HCT116 (cell line): Measurements from ENCODE around the gene JAM3.

ENCODE experiments used
- CEBPB ChIP-seq: IDR thresholded peaks from 2 replicates; pipeline ENCODE4 v1.6.1; 2012; ENCODE audit warnings: low read depth
- CTCF ChIP-seq, 3 experiments: fragments of 200-600 bp in 1 of 3; sonication (generic) in 1 of 3; IDR thresholded peaks in 2 of 3; conservative IDR thresholded peaks in 1 of 3; 2 replicates each; pipeline ENCODE4 v1.5.1; 2012 to 2017; ENCODE audit warnings: low read depth in 2 of 3, low read length in 2 of 3, antibody characterized with exemption in 1 of 3, borderline replicate concordance in 1 of 3, control low read depth in 1 of 3, mild to moderate bottlenecking in 1 of 3, mixed read lengths in 1 of 3, mixed run types in 1 of 3, moderate library complexity in 1 of 3; ENCODE audit not compliant: insufficient read depth in 1 of 3
- EZH2phosphoT487 ChIP-seq: fragments of 200-600 bp; IDR thresholded peaks from 2 replicates; pipeline ENCODE4 v1.6.1; 2018; ENCODE audit warnings: antibody characterized with exemption, borderline replicate concordance
- JUND ChIP-seq: IDR thresholded peaks from 2 replicates; pipeline ENCODE4 v1.6.1; 2012
- POLR2A ChIP-seq: IDR thresholded peaks from 2 replicates; pipeline ENCODE4 v1.7.0; 2011; ENCODE audit warnings: borderline replicate concordance; ENCODE audit not compliant: insufficient read depth, insufficient read length; ENCODE audit errors: extremely low read depth
- SP1 ChIP-seq: IDR thresholded peaks from 2 replicates; pipeline ENCODE4 v1.6.1; 2012; ENCODE audit warnings: low read depth
- YY1 ChIP-seq: IDR thresholded peaks from 2 replicates; pipeline ENCODE4 v1.6.1; 2011; ENCODE audit warnings: low read length, low read depth, moderate library complexity, mild to moderate bottlenecking; ENCODE audit not compliant: insufficient replicate concordance; ENCODE audit errors: extremely low read depth
- TF ChIP-seq, protein P1 (sequence below): IDR thresholded peaks from 2 replicates; pipeline ENCODE4 v1.6.1; 2011; ENCODE audit warnings: mild to moderate bottlenecking, low read length, moderate library complexity; ENCODE audit not compliant: insufficient replicate concordance; ENCODE audit errors: extremely low read depth
- TF ChIP-seq, protein P2 (sequence below): IDR thresholded peaks from 2 replicates; pipeline ENCODE4 v1.6.1; 2012
- TF ChIP-seq, protein P3 (sequence below): IDR thresholded peaks from 2 replicates; pipeline ENCODE4 v1.6.1; 2012; ENCODE audit warnings: low read depth

GRCh38 chr11:134173296-134173695 lies 104.4 kb downstream of the JAM3 start:
- TF ChIP-seq JUND (no peak), POLR2A (no peak), SP1 (no peak), CTCF (IDR thresholded peaks at IDR 0.05 in 2 of 3, conservative IDR thresholded peaks at IDR 0.05 in 1 of 3; ENCODE audit: borderline replicate concordance in 1 of 3, insufficient read depth in 1 of 3, low read depth in 2 of 3, low read length in 2 of 3) (no peak), YY1 (no peak), EZH2phosphoT487 (no peak), CEBPB (no peak)
- TF ChIP-seq, protein P1, sequence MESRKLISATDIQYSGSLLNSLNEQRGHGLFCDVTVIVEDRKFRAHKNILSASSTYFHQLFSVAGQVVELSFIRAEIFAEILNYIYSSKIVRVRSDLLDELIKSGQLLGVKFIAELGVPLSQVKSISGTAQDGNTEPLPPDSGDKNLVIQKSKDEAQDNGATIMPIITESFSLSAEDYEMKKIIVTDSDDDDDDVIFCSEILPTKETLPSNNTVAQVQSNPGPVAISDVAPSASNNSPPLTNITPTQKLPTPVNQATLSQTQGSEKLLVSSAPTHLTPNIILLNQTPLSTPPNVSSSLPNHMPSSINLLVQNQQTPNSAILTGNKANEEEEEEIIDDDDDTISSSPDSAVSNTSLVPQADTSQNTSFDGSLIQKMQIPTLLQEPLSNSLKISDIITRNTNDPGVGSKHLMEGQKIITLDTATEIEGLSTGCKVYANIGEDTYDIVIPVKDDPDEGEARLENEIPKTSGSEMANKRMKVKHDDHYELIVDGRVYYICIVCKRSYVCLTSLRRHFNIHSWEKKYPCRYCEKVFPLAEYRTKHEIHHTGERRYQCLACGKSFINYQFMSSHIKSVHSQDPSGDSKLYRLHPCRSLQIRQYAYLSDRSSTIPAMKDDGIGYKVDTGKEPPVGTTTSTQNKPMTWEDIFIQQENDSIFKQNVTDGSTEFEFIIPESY = no peak
- TF ChIP-seq, protein P2, sequence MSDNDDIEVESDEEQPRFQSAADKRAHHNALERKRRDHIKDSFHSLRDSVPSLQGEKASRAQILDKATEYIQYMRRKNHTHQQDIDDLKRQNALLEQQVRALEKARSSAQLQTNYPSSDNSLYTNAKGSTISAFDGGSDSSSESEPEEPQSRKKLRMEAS = no peak
- TF ChIP-seq, protein P3, sequence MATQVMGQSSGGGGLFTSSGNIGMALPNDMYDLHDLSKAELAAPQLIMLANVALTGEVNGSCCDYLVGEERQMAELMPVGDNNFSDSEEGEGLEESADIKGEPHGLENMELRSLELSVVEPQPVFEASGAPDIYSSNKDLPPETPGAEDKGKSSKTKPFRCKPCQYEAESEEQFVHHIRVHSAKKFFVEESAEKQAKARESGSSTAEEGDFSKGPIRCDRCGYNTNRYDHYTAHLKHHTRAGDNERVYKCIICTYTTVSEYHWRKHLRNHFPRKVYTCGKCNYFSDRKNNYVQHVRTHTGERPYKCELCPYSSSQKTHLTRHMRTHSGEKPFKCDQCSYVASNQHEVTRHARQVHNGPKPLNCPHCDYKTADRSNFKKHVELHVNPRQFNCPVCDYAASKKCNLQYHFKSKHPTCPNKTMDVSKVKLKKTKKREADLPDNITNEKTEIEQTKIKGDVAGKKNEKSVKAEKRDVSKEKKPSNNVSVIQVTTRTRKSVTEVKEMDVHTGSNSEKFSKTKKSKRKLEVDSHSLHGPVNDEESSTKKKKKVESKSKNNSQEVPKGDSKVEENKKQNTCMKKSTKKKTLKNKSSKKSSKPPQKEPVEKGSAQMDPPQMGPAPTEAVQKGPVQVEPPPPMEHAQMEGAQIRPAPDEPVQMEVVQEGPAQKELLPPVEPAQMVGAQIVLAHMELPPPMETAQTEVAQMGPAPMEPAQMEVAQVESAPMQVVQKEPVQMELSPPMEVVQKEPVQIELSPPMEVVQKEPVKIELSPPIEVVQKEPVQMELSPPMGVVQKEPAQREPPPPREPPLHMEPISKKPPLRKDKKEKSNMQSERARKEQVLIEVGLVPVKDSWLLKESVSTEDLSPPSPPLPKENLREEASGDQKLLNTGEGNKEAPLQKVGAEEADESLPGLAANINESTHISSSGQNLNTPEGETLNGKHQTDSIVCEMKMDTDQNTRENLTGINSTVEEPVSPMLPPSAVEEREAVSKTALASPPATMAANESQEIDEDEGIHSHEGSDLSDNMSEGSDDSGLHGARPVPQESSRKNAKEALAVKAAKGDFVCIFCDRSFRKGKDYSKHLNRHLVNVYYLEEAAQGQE = no peak
